ENCODE measurements around the gene PDXDC1.
"Not testable (repeated sequence)": the region's sequence is repeated elsewhere in the genome, so short reads cannot be mapped to it uniquely, and the experiment has no call there.

Gene PDXDC1

DNA sequence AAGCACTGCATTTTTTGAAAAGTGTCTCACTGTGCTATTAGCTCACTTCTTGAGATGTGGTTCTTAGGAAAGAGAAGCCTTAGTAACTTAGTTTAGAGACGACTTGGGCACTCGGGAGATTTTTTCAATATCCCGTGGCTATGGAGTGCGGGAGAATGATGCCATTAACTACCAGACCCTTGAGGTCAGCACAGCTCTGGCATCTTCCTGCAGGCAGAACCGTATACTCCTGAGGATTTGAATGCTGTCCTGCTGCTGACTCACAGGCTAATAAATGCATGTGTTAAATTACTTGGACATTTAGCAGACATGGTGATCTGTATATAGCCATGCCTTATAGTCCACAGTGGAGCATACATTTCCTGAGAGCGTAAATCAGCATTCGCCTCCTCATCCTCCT lies 46.6 kb downstream of the PDXDC1 start:
- H3K27me3 ChIP-seq (ENCODE audit: insufficient read depth, low read length); H3K27ac ChIP-seq (ENCODE audit: low read depth, low read length); H3K79me2 ChIP-seq (ENCODE audit: control insufficient read depth, insufficient read depth, low read length, poor library complexity); H3K79me1 ChIP-seq (ENCODE audit: low read length); H3K9me3 ChIP-seq (ENCODE audit: insufficient read depth, low read depth, low read length); H2BK12ac ChIP-seq (ENCODE audit: low read length); H3K4me3 ChIP-seq (ENCODE audit: low read depth, low read length); H3K14ac ChIP-seq (ENCODE audit: low read length); H2AFZ ChIP-seq (ENCODE audit: insufficient read depth, low read length, poor library complexity); H2BK5ac ChIP-seq (ENCODE audit: low read depth, low read length, poor library complexity); H2BK120ac ChIP-seq (ENCODE audit: insufficient read depth, low read length, poor library complexity); H2AK5ac ChIP-seq (ENCODE audit: low read length); H3K18ac ChIP-seq (ENCODE audit: low read length); H3K4me2 ChIP-seq (ENCODE audit: low read length); H3K9ac ChIP-seq (ENCODE audit: low read length); H3K23ac ChIP-seq (ENCODE audit: low read length); H4K12ac ChIP-seq (ENCODE audit: low read depth, low read length); H4K91ac ChIP-seq (ENCODE audit: low read depth, low read length); H4K8ac ChIP-seq (ENCODE audit: low read depth, low read length); H3K4me1 ChIP-seq (ENCODE audit: control insufficient read depth in 1 of 2, insufficient read depth in 2 of 2, low read length in 2 of 2); H3K4ac ChIP-seq (ENCODE audit: low read depth, low read length); DNase-seq: not testable (repeated sequence)
- H3K36me3 ChIP-seq (ENCODE audit: control insufficient read depth in 1 of 2, insufficient read depth in 2 of 2, low read length in 2 of 2), result peaks cover 36 to 40% of the 10 kb centered on the region in 2 experiments
- no CpG with 5 or more reads among the region's 7 CpGs for WGBS (ENCODE audit: extremely low coverage, insufficient coverage, insufficient read length)

DNA sequence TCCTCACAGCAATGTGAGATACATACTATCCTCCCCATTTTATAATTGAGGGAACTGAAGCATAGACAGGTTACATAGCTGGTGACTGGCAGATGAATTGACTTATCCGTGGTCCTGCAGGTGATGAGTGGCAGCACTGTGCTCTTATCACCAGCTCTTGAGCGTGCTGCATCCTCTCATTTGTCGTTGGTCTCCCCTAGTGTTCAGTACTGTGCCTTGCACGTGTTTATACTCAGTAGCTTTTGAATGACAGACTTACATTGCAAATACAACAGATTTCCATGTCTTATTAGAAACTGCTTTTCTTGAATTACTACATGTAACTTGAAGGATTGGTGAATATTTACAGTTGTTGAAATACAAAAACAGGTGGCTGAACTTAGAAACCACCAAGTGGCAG lies 47.4 kb downstream of the PDXDC1 start:
- not testable (repeated sequence) for H4K91ac ChIP-seq (ENCODE audit: low read depth, low read length); H3K79me2 ChIP-seq (ENCODE audit: control insufficient read depth, insufficient read depth, low read length, poor library complexity); H3K79me1 ChIP-seq (ENCODE audit: low read length); H3K18ac ChIP-seq (ENCODE audit: low read length); H3K9ac ChIP-seq (ENCODE audit: low read length); H3K14ac ChIP-seq (ENCODE audit: low read length); H2BK5ac ChIP-seq (ENCODE audit: low read depth, low read length, poor library complexity); H3K4ac ChIP-seq (ENCODE audit: low read depth, low read length); H3K23ac ChIP-seq (ENCODE audit: low read length); H3K27ac ChIP-seq (ENCODE audit: low read depth, low read length); H3K4me1 ChIP-seq (ENCODE audit: control insufficient read depth in 1 of 2, insufficient read depth in 2 of 2, low read length in 2 of 2); H4K8ac ChIP-seq (ENCODE audit: low read depth, low read length); H3K27me3 ChIP-seq (ENCODE audit: insufficient read depth, low read length); H2AFZ ChIP-seq (ENCODE audit: insufficient read depth, low read length, poor library complexity); H2BK12ac ChIP-seq (ENCODE audit: low read length); H4K12ac ChIP-seq (ENCODE audit: low read depth, low read length); H3K4me3 ChIP-seq (ENCODE audit: low read depth, low read length); H3K4me2 ChIP-seq (ENCODE audit: low read length); H2AK5ac ChIP-seq (ENCODE audit: low read length); H3K9me3 ChIP-seq (ENCODE audit: insufficient read depth, low read depth, low read length); H2BK120ac ChIP-seq (ENCODE audit: insufficient read depth, low read length, poor library complexity)
- peak in 1 of 2 donors; percentile 46 for DNase-seq
- peaks cover 35 to 41% of the 10 kb centered on the region in 2 experiments for H3K36me3 ChIP-seq (ENCODE audit: control insufficient read depth in 1 of 2, insufficient read depth in 2 of 2, low read length in 2 of 2)
- no CpG with 5 or more reads among the region's 4 CpGs for WGBS (ENCODE audit: extremely low coverage, insufficient coverage, insufficient read length)

DNA sequence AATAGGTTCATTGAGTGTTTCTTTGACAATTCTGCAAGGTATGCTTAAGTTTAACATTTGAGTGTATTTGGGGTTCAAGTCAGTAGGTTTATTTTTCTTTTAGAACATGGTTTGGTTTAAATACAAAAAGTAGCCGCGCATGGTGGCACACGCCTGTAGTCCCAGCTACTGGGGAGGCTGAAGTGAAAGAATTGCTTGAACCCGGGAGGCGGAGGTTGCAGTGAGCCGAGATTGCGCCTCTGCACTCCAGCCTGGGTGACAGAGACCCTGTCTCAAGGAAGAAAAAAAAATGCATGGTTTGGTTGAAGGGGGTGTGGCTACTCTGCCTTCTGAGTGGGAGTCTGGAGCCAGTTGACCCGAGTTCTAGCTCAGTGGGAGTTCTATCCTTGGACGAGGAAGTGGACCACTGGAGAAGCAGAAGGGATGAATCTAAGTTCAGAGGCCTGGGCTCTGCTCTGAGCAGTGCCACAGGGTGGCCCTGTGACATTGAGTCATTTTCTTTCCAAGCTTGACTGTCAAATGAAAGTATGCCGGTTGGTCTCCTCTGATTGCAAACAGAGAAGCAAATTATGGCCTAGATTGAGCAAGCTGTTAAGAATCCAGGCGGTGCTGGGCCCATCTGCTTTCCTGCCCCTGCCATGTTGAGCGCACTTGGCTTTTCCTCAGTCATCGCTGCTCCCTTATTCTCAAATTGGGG lies 48.7 kb downstream of the PDXDC1 start:
- H3K18ac ChIP-seq (ENCODE audit: low read length); H3K4me2 ChIP-seq (ENCODE audit: low read length); H3K14ac ChIP-seq (ENCODE audit: low read length); H3K27me3 ChIP-seq (ENCODE audit: insufficient read depth, low read length); H4K91ac ChIP-seq (ENCODE audit: low read depth, low read length); H3K9me3 ChIP-seq (ENCODE audit: insufficient read depth, low read depth, low read length); H3K4me3 ChIP-seq (ENCODE audit: low read depth, low read length); H3K79me2 ChIP-seq (ENCODE audit: control insufficient read depth, insufficient read depth, low read length, poor library complexity); H2BK12ac ChIP-seq (ENCODE audit: low read length); H2AK5ac ChIP-seq (ENCODE audit: low read length); H3K4me1 ChIP-seq (ENCODE audit: control insufficient read depth in 1 of 2, insufficient read depth in 2 of 2, low read length in 2 of 2); H2AFZ ChIP-seq (ENCODE audit: insufficient read depth, low read length, poor library complexity); H4K8ac ChIP-seq (ENCODE audit: low read depth, low read length); H3K23ac ChIP-seq (ENCODE audit: low read length); H4K12ac ChIP-seq (ENCODE audit: low read depth, low read length); H3K27ac ChIP-seq (ENCODE audit: low read depth, low read length); H3K9ac ChIP-seq (ENCODE audit: low read length); H3K79me1 ChIP-seq (ENCODE audit: low read length); H3K4ac ChIP-seq (ENCODE audit: low read depth, low read length); H2BK5ac ChIP-seq (ENCODE audit: low read depth, low read length, poor library complexity); H2BK120ac ChIP-seq (ENCODE audit: insufficient read depth, low read length, poor library complexity): not testable (repeated sequence)
- peak in 1 of 2 donors; percentile 27 for DNase-seq
- peaks cover 38 to 45% of the 10 kb centered on the region in 2 experiments for H3K36me3 ChIP-seq (ENCODE audit: control insufficient read depth in 1 of 2, insufficient read depth in 2 of 2, low read length in 2 of 2)
- no CpG with 5 or more reads among the region's 13 CpGs for WGBS (ENCODE audit: extremely low coverage, insufficient coverage, insufficient read length)

DNA sequence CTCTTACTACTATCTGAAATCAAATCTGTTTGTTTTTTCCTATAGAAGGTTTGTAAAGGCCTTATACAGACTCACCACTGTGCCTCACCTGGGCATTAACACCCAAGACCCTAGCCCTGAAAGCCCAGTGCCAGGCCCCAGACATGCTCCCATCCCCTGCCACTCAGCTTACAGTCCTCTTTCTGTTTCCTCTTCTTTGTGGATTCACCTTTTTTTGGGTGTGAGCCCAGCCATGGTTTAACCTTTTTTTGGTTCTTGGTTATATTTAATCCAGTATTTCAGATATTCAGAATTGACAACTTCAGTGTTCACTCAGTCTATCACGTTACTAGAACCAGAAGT lies 50.0 kb downstream of the PDXDC1 start:
- H2BK120ac ChIP-seq (ENCODE audit: insufficient read depth, low read length, poor library complexity); H3K79me1 ChIP-seq (ENCODE audit: low read length); H3K23ac ChIP-seq (ENCODE audit: low read length); H2BK5ac ChIP-seq (ENCODE audit: low read depth, low read length, poor library complexity); H3K9me3 ChIP-seq (ENCODE audit: insufficient read depth, low read depth, low read length); H2AK5ac ChIP-seq (ENCODE audit: low read length); H2BK12ac ChIP-seq (ENCODE audit: low read length); H3K27ac ChIP-seq (ENCODE audit: low read depth, low read length); H3K4ac ChIP-seq (ENCODE audit: low read depth, low read length); H3K9ac ChIP-seq (ENCODE audit: low read length); H3K27me3 ChIP-seq (ENCODE audit: insufficient read depth, low read length); H4K91ac ChIP-seq (ENCODE audit: low read depth, low read length); H3K18ac ChIP-seq (ENCODE audit: low read length); H3K14ac ChIP-seq (ENCODE audit: low read length); H3K4me1 ChIP-seq (ENCODE audit: control insufficient read depth in 1 of 2, insufficient read depth in 2 of 2, low read length in 2 of 2); H3K4me3 ChIP-seq (ENCODE audit: low read depth, low read length); H3K4me2 ChIP-seq (ENCODE audit: low read length); H3K79me2 ChIP-seq (ENCODE audit: control insufficient read depth, insufficient read depth, low read length, poor library complexity); H2AFZ ChIP-seq (ENCODE audit: insufficient read depth, low read length, poor library complexity); H4K8ac ChIP-seq (ENCODE audit: low read depth, low read length); DNase-seq; H4K12ac ChIP-seq (ENCODE audit: low read depth, low read length): not testable (repeated sequence)
- H3K36me3 ChIP-seq (ENCODE audit: control insufficient read depth in 1 of 2, insufficient read depth in 2 of 2, low read length in 2 of 2), result peaks cover 45 to 47% of the 10 kb centered on the region in 2 experiments
- no CpG with 5 or more reads among the region's 1 CpG for whole genome bisulfite sequencing (ENCODE audit: extremely low coverage, insufficient coverage, insufficient read length)
